ENCODE data around the gene PITRM1. TPM values are rescaled to one million over a fixed set of nuclear protein-coding genes. Genes with fewer than 3 reads are reported as not detected.

PITRM1 gene
- polyA plus RNA-seq, 1 of the 3 experiments (the other 2 are of a cell fraction): 79.6 TPM

- WGBS (ENCODE audit: low lambda C conversion rate): 95% methylated on average over 9 of the region's 9 CpGs
- no peaks in the 10 kb centered on the region for H3K9me2 ChIP-seq
- no peak overlapping the region; a peak in 1 of 4 replicates for H3K27ac ChIP-seq (ENCODE audit: low read depth in 2 of 2, low read length in 1 of 2)
- ChIA-PET CTCF (no interaction called here), POLR2A (no interaction called here)
- no peak for DNase-seq
- no peaks in the 10 kb centered on the region for H3K27me3 ChIP-seq (ENCODE audit: insufficient read depth)
- peaks cover 24% of the 10 kb centered on the region for H3F3A ChIP-seq (replicated peaks; ENCODE audit: insufficient read depth)
- no peaks in the 10 kb centered on the region; the same call in 1 of the 2 replicates for H4K20me1 ChIP-seq (ENCODE audit: insufficient read depth)
- H3K9me3 ChIP-seq: no peaks in the 10 kb centered on the region
- peaks cover 45% of the 10 kb centered on the region for H3K79me2 ChIP-seq (ENCODE audit: insufficient read depth)
- no peak for TF ChIP-seq IRF3 (IDR thresholded peaks at IDR 0.05; ENCODE audit: low read depth, low read length)
- no peak for TF ChIP-seq EP300 (IDR thresholded peaks at IDR 0.05; ENCODE audit: borderline replicate concordance in 1 of 2, low read depth in 1 of 2, low read length in 1 of 2)
- no peak for TF ChIP-seq GABPA (IDR thresholded peaks at IDR 0.05; ENCODE audit: low read depth)
- no peak for TF ChIP-seq FOXM1 (IDR thresholded peaks at IDR 0.05; ENCODE audit: low read depth)
- TF ChIP-seq TEAD4 (IDR thresholded peaks at IDR 0.05; ENCODE audit: borderline replicate concordance, insufficient read depth): no peak
- TF ChIP-seq MEF2A (IDR thresholded peaks at IDR 0.05; ENCODE audit: borderline replicate concordance, low read depth): no peak
- no peak for TF ChIP-seq PBX3 (IDR thresholded peaks at IDR 0.05)
- no peak for TF ChIP-seq CTCF (IDR thresholded peaks at IDR 0.05)
- no peak for TF ChIP-seq RXRA (IDR thresholded peaks at IDR 0.05; ENCODE audit: borderline replicate concordance, low read depth)
- no peak for TF ChIP-seq TCF12 (IDR thresholded peaks at IDR 0.05)
- TF ChIP-seq TAF1 (IDR thresholded peaks at IDR 0.05; ENCODE audit: borderline replicate concordance, low read depth, low read length): no peak
- no peak for TF ChIP-seq REST (IDR thresholded peaks at IDR 0.05; ENCODE audit: low read depth, low read length)
- no peak for TF ChIP-seq FOSL2 (IDR thresholded peaks at IDR 0.05; ENCODE audit: borderline replicate concordance, low read depth)
- no peak for TF ChIP-seq MAX (IDR thresholded peaks at IDR 0.05; ENCODE audit: low read depth)
- H3K4me1 ChIP-seq (ENCODE audit: control insufficient read depth in 1 of 2, insufficient read depth in 2 of 2, low read depth in 1 of 2, low read length in 1 of 2): peaks cover 6 to 12% of the 10 kb centered on the region in 2 experiments; a peak in 2 of 4 replicates
- no peak overlapping the region for H3K9ac ChIP-seq
- no peak overlapping the region for H3K4me2 ChIP-seq
- no peak overlapping the region for H2AFZ ChIP-seq (ENCODE audit: low read depth)
- H3K4me3 ChIP-seq (ENCODE audit: low read depth in 2 of 2, low read length in 1 of 2): no peak overlapping the region
- H3K36me3 ChIP-seq (replicated peaks in 1 of 2; ENCODE audit: control insufficient read depth in 1 of 2, insufficient read depth in 2 of 2, low read length in 1 of 2): peaks cover 47 to 60% of the 10 kb centered on the region in 2 experiments
Observed at GRCh38 chr10:3110782-3111620, 61.6 kb downstream of the PITRM1 start.
